HG03039 (cell line): ENCODE data around the gene SYNE3.

Experiments
- ATAC-seq: cut with Tn5 transposase; IDR thresholded peaks from one replicate; pipeline ENCODE4 v1.9.1; 2021; ENCODE audit warnings: mild to moderate bottlenecking, moderate library complexity; ENCODE audit not compliant: unreplicated experiment

SYNE3 gene

DNA sequence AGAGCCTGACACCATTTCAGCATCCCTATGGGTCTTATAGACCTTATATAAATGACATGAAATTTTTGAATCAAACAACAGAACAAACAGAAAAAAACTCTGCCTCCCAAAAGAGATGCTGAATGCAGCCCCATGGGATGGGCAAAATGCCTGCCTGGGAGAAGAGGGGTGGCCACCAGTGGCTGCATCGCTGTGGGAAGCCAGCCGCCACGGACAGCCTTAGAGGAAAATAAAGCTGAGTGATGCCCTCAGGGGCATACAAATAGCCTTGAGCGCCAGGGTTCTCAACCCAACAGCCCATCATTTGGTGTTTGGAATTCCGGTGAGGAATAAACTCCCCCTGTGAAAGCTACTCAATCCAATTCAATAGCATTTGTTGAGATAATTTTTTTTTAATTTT, 22.9 kb downstream of the SYNE3 start:
- no peak for ATAC-seq

DNA sequence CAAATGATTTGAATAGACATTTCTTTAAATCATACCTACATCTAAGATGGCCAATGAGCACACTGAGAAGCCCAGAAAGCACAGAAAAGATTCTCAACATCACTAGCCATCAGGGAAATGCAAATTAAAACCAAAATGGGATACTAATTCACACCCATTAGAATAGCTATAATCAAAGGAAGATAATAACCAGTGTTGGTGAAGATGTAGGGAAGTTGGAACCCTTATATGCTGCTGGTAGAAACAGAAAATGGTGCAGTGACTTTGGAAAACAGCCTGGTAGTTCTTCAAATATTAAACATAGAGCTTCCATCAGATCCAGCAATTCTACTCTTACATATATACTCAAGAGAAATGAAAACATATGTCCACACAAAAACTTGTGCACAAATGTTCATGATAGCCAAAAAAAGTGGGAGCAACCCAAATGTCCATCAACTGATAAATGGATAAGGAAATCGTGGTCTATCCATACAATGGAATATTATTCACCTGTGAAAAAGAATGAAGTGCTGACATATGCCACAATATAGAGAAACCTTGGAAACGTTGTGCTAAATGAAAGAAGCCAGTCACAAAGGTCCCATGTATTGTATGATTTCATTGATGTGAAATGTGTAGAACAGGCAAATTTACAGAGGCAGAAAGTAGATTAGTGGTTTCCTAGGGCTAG, 24.4 kb downstream of the SYNE3 start:
- no peak for ATAC-seq

DNA sequence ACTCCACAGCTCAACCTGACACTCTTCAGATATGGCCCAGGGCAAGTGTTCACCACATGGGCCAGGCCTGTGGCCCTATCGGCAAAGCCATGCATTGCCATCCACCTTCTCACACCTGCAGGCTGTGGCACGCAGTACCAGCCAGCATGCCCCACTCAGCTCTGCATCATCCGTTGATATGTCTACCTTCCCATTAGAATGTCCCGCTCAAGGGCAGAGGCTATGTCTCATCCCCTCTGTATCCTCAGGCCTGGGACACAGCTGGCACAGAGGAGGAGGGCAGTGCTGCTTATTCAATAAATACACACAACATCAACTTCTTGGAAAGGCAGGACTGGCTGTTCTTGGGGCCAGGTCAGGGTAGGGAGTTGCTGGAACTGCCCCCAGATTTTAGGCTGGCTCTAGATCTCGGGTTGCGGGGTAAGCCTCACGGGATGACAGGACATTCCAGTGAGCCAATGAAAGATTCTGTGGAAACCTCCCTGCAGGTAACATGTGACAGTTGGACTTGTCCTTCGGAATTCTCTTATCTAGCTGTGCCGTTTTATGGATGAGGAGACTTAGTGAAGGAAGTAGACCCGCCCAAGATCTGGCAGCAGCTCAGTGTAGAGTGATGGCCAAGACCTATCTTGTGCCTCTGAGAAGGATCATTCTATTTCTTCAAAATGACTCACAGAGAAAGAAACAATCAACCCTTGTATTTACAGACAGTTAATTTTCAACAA, 25.6 kb downstream of the SYNE3 start:
- ATAC-seq = no peak

DNA sequence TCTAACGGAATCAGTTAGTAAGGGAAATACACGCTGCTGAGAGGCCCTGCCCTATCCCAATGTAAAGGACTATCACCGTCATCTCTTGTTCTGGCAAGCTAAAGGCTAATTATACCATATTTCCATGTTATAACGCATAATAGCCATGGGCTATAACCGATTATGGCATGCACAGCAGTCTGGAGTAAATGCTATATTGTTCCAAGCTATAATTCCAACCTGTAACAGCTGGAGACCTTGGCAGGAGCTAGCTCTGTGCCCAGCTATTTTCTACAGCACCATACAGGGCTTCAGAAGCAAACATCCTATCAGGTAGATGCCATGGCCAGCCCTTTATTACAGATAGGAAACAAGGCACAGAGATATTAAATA, 26.3 kb downstream of the SYNE3 start:
- no peak for ATAC-seq

DNA sequence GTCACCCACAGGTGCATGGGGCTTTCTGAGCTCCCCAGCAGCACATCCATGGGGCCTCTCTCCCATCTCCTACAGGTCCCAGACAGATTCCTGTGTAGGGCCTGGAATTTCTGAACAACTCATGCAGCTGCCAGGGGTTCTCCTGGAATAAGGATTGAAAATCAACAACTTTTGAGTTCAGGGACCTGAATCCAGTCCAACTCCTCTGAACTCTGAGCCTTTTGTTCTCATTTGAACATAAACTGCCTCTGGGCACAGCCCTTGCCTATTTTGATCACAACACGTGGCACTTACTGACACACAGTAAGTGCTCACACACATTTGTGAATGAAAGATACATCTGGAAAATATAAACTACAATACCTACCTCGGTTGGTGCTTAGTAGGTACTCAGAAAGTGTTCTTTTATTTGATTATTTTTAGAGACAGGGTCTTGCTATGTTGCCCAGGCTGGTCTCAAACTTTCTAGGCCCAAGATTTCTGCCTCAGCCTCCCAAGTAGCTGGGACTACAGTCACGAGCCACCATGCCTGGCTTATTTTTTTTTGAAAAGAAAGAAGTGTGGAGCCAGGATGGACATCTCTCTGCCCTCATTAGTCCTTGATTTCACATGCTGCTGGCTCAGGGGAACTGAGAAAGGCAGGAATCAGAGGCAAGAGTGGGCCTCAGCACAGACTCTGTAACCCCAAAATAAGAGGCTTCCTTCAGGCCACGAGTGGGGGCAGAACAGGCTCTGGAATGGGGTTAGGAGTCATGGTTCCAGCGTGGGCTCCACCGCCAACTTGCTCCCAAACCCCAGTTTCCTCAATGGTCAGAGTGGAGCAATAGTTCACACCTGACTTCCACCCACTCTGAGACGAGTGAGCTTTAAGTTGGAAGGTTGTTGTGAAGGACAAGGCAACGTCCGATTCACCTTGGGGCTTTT, 27.0 kb downstream of the SYNE3 start:
- ATAC-seq = no peak

DNA sequence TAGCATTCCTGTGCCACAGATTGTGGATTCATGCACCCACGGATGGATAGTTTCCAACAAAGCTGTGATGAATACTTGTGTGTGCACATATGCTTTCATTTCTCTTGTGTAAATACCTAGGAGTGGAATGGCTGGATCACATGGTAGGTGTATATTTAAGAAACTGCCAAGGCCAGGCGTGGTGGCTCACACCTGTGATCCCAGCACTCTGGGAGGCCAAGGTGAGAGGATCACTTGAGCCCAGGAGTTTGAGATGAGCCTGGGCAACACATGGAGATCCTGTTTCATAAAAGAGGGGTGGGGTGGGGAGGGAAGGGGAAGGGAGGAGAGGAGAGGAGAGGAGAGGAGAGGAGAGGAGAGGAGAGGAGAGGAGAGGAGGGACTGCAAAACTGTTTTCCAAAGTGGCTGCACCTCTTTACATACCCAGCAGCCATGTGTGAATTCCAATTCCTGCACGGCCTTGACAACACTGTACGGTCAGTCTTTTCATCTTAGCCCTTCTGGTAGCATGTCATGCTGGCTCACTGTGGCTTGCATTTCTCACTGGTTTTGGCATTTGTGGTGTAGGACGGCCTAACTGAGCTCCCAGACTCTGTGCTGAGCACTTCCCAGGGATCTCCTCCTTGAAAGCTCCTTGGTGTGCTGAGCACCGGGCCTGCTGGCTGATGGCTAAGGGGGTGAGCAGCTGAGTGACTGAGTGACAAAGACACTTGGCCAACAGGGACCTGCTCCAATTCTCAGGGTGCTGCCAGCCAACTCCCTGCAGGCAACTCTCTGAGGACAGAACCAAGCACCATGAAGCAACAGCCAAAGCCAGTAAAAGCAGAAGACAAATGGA, 27.9 kb downstream of the SYNE3 start:
- ATAC-seq = no peak

DNA sequence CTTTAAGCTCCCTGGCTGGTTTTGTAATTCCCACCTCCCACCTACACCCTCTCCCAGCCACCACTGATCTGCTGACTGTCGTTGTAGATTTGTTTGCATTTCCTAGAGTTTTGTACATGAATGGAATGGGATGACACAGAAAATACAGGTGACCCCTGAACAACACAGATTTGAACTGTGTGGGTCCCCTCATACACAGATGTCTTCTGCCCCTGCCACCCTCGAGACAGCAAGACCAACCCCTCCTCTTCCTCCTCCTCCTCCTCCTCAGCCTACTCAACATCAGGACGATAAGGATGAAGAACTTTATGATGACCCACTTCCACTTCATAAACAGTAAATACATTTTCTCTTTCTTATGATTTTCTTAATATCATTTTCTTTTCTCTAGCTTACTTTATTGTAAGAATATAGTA, 28.8 kb downstream of the SYNE3 start:
- no peak for ATAC-seq

DNA sequence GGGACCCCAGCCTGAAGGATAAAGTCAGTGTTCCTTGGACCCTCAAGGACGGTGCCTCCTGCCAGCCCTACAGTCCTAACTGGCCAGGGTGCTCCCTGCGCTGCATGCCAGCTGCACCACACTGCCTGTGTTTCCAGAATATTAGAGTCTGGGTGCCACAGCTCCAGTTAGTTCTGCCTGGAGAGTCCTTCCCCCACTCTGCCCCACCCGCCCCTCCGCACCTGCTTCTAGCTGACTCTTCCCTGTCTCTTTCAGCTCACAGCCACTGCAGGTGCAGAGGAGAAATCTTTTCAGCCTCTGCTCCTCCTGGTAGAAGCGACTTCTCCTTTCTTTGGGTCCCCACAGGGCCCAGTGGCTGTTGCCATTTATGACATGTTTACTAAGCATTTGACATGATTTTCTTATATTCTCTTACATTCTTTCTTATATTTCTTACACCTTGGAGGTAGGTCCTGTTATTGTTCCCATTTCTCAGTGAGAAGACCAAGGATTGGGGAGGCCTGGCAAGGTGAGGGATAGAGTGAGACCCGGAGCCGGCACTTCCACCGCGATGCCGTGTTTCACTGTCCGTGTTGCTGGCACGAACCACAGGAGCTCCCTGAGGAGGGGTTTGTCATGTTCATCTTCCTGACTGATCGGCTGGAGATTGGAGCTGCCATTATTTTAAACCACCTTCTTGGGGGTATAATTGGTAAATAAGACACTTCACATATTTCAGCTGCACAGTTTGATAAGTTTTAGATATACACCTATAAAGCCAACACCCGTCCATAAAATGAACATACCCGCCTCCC, 29.4 kb downstream of the SYNE3 start:
- no peak for ATAC-seq

DNA sequence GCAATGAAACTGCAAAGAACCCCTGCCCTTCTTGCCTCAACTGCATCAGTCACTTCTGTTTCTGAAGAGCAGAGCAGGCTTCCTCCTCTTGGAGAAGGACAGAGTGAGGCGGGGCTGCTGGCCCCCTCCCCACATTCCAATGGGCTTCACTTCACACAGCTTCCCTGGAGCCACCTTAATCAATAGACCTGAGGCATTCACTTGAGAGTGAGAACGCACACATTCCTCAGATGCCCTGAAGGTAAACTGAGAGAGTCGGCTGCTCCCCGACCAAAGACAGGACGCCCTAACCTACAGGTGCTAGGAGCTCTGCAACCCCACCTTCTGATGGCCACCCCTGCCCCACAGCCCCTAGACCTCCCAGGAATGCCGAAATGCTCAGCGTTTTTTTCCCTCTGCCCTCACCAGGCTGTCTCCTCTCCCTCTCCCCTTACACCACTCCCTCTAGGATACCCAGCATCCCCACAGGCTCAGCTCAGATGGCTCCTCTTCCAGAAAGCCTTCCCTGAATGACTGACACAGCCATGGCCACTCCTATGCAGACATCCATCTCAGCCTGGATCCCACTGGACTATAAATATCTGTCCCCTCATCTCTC, 31.1 kb downstream of the SYNE3 start:
- ATAC-seq = no peak

DNA sequence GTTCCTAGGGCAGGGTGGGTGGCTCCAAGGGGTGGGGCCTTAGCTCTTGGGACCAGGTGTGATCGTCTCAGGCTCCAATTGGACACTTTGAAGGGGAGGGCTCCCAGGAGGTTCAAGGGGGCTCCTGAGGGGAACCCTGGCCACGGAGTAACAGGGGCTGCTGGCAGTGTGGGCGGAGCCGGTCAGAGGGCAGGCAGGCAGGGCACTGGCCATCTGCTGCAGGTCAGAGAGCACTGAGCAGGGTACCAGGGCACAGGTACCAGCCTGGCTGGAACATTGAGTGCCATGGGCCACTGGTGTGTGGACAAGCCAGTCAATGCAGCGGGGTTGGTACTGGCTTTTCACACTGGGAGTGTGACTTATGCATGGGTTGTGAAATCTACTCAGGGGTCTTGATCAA, 32.2 kb downstream of the SYNE3 start:
- no peak for ATAC-seq

DNA sequence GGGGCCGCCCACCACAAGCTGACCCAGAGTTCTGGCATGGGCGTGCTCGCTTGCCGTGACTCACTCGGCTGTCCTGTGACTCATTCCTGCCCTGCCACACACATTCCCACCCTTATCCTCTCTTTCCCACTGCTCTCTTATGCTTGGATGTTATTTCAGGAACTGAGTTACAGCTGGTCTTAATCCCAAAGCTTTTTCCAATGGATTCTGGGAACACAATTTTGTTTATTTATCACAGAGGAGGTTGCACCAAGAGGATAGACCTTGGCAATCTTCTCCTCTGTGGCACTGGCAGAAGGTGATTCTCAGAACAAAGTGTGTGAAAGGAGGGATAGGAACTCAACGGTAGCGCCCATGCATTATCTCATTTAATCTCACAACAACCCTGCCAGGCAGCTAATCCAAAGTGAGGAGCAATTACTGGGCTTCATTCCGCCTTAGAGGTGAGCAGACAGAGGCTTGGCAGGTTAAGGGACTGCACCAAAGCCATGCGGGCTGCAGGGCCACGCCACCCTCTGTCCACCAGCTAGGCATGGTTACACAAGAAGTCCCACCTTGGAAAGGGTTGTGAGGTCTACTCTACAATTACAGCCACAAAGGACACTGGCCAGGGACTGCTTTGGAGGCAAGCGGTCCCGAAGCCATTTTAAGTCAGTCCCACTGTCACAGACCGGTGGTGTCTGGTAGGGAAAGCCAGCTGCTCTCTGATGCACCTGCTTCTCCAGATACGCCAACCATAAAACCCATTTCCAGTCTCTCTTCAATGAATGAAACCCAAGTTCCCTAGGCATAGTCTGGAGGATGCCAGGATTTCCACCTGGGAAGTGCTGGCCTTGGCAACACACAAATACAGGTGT, 32.9 kb downstream of the SYNE3 start:
- ATAC-seq = no peak

DNA sequence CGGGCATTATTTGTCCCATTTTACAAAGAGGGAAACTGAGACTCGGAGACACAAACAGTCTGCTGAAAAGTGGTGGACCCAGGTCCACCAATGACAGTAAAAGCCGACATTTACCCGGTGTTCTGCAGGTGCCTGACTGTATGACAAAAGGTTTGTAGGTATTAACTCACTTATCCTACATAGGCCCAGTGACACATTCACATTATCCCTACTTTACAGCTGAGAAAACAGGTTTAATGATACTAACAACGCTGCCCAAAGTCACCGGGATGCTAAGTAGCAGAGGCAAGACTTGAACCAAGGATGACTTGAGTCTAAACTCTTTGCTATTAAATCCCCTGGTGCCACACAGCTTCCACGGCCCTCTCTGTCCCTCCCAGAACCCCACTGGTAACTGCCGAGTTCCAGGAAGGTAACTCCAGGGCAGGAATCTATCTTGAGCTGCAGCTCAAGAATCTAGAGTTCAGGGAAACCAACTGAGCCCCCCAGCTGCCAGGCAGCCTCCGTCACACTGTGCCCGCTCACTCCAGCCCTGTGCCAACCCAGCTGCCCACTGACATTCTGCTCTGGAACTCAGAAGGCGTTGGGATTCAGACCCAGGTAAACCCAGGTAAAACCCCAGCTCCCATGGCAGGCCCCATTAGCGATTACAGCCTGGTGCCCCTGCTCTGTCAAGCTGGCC, 33.7 kb downstream of the SYNE3 start:
- no peak for ATAC-seq

DNA sequence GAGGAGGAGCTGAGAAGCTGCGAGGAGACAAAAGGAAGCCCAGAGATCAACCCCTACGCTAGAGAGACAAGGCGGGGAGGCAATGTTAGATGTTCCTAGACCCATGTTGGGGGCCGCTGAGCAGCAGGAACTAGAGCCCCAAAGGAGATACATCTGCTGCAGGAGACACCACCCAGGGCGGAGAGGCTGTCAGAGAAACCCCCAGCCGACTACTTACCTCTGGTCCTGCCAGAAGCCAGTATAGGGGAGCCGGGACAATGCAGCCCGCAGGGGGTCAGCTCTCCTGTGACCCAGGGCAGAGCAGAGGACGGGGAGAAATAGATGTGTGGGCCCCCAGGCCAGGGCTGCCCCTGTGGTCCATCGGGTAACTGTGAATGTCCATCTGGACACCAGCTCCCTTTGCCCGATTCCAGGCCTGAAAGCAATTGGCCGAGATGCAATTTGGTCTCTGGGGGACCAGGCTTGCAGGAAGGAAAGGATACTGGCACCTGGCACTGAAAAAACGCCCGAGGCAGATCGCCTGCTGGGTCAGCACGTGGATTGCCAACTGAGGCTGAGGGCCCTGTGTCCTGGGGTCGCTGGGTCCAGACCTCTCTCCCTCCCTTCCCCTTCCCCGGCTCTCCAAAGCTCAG, 34.9 kb downstream of the SYNE3 start:
- ATAC-seq = no peak

DNA sequence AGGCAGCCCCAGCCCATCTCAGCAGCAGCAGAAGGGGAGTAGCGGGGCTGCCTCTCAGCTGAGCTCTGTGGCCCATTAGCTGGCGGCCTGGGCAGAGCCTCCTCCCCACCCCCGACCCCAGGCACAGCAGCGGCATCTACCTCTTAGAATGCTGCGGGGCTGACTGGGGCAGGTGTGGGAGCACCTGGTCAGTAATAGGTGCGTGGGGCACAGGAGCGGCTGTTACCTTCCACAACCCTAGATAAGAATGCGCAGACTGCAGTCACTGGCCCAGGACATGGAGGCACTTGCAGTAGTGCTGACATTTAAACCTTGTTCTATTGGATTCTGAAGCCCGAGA, 35.6 kb downstream of the SYNE3 start:
- ATAC-seq = no peak

DNA sequence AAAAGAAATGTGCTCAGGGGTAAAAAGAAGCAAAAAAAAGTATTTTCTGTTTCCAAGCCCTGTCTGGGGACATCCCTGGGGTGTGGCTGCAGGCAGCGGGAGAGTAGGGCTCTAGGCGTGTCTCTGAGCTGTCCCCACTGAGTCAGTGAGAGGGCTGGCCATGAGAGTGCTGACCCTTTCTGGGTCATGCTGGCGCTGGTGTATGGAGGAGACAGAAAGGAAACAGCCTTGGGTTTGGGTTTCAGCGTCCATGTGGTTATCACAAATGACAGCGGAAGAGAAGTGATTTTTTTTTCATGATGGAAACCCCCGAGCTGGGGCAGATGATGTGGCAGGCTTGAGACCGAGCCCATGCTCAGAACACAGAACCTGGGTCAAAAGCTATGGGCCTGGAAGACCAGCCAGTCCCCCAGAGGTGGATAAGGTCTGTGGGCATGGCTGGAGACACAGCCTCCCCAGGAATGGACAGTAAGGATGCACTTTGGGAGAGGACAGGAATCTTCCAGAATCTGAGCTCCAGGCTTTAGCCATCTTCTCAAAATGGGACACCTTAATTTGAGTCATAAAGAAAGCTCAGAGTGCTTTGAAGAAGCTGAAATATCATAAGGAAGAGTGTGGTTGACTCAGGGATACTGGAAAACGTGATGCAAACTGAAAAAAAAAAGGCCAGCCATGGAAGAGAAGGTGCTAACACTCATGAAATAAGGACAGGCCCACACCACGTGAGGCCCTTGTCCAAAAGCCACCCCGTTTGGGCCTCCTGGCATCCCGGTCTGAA, 36.2 kb downstream of the SYNE3 start:
- ATAC-seq = no peak

DNA sequence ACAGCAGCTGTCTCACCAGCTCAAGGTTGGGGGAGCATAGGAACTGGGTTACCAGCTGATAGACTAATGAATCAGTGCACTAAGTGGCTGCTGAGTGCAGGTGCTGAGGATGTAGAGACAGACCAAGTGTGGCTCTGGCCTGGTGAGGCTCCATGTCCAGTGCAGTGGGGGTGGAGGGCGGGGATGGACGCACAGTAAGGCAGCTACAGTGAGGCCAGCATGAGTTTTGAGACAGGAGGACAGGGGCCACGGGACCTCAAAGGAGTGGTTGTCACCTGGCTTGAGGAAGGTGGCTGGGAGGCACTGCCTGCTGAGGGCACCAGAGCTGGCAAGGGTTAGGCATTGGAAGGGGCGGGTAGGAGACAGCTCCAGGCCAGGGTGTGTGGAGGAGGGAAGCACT, 37.0 kb downstream of the SYNE3 start:
- ATAC-seq = no peak

DNA sequence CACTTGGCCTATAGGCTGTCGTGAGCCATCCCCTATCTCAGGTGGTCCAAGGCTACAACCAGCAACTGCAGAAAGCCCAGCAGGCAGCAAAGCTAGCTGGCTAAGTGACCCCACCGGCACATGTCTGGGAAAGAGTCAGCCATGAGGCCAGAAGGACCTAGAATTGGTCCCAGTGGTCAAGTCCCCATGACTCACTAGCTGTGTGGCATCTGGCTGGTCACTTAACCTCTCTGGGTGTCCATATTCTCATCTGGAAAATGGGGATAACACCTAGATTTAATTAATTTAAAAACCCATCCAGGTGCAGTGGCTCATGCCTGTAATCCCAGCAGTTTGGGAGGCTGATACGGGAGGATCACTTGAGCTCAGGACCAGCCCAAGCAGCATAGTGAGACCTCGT, 37.6 kb downstream of the SYNE3 start:
- ATAC-seq = no peak
